HG02763 (cell line): ENCODE results near the gene RPS4Y2.

Experiments used
- ATAC-seq: cut with Tn5 transposase; IDR thresholded peaks from one replicate; pipeline ENCODE4 v1.9.1; 2021; ENCODE audit warnings: mild to moderate bottlenecking, moderate library complexity; ENCODE audit not compliant: unreplicated experiment

RPS4Y2 gene

GRCh38 chrY:20817067-20817466, 61.2 kb downstream of the RPS4Y2 start:
- no peak for ATAC-seq
